GM12875 (cell line): ENCODE measurements around the gene CEACAM18.

ENCODE experiments used
- H3K4me3 ChIP-seq: one replicate; pipeline ENCODE4 v1.5.1; 2011; ENCODE audit warnings: low read depth, low read length, control low read depth
- CTCF ChIP-seq: IDR thresholded peaks from 2 replicates; pipeline ENCODE4 v1.5.1; 2011; ENCODE audit warnings: low read depth, mild to moderate bottlenecking, control low read depth, inconsistent platforms, low read length, moderate library complexity, borderline replicate concordance; ENCODE audit not compliant: insufficient read depth

CEACAM18 gene

GRCh38 chr19:51457351-51458013 is 20.9 kb upstream of the CEACAM18 start:
- H3K4me3 ChIP-seq = no peak overlapping the region
- TF ChIP-seq CTCF = no peak

GRCh38 chr19:51458051-51458645 is 20.2 kb upstream of the CEACAM18 start, which contains the start of gene SIGLEC8:
Gene SIGLEC8, minus strand, starts transcription at chr19:51458454. Its CDS starts 67 bp downstream, at chr19:51458387.
- H3K4me3 ChIP-seq = no peak within 1 kb of the TSS
- no peak for TF ChIP-seq CTCF

GRCh38 chr19:51458899-51459505 is 19.3 kb upstream of the CEACAM18 start:
- TF ChIP-seq CTCF = no peak
- no peak overlapping the region for H3K4me3 ChIP-seq

GRCh38 chr19:51460164-51460992 is 18.0 kb upstream of the CEACAM18 start:
- no peak for TF ChIP-seq CTCF
- no peak overlapping the region for H3K4me3 ChIP-seq

GRCh38 chr19:51461723-51462161 is 16.6 kb upstream of the CEACAM18 start:
- TF ChIP-seq CTCF = no peak
- H3K4me3 ChIP-seq = no peak overlapping the region

- no peak overlapping the region for H3K4me3 ChIP-seq
- no peak for TF ChIP-seq CTCF
Measured at GRCh38 chr19:51462276-51462675, 16.1 kb upstream of the CEACAM18 start.
